ENCODE results near the gene ANKRD13A.
A peak's percentile ranks its signal among the peaks of the same experiment; 100 is the strongest.
"Not testable (repeated sequence)": the region's sequence is repeated elsewhere in the genome, so short reads cannot be mapped to it uniquely, and the experiment has no call there.

The ANKRD13A gene

GRCh38 chr12:109986236-109986635 lies 13.0 kb upstream of the ANKRD13A start:
- DNase-seq = not testable (repeated sequence)

GRCh38 chr12:109987615-109988014 lies 11.6 kb upstream of the ANKRD13A start:
- peak; percentile 34 for DNase-seq

- no peak for DNase-seq
Observed at GRCh38 chr12:109988274-109988673, 11.0 kb upstream of the ANKRD13A start.

- no peak for DNase-seq
Observed at GRCh38 chr12:109988903-109989302, 10.3 kb upstream of the ANKRD13A start.

- no peak for DNase-seq
Observed at GRCh38 chr12:109989380-109989779, 9.8 kb upstream of the ANKRD13A start.

- no peak for DNase-seq
Observed at GRCh38 chr12:109991586-109991985, 7.6 kb upstream of the ANKRD13A start.

GRCh38 chr12:109993091-109993490 lies 6.1 kb upstream of the ANKRD13A start:
- no peak for DNase-seq

GRCh38 chr12:109994401-109995175 lies 4.6 kb upstream of the ANKRD13A start:
- DNase-seq = no peak

- DNase-seq = no peak
Observed at GRCh38 chr12:109995361-109995685, 3.9 kb upstream of the ANKRD13A start.

- DNase-seq = peak; percentile 96
Observed at GRCh38 chr12:109995686-109996482, 3.3 kb upstream of the ANKRD13A start, which contains the start of gene GIT2. Gene GIT2, minus strand, starts transcription at chr12:109996368. Its CDS starts 144 bp downstream, at chr12:109996224.

- no peak for DNase-seq
Observed at GRCh38 chr12:109996483-109996853, 2.8 kb upstream of the ANKRD13A start.

GRCh38 chr12:109997393-109997792 lies 1.8 kb upstream of the ANKRD13A start:
- no peak for DNase-seq

- no peak for DNase-seq
Observed at GRCh38 chr12:109998241-109998903, 858 bp upstream of the ANKRD13A start.

GRCh38 chr12:109999649-109999971 lies 380 bp downstream of the ANKRD13A start:
- no peak for DNase-seq

GRCh38 chr12:109999983-110000505 lies 814 bp downstream of the ANKRD13A start:
- DNase-seq = peak; percentile 35

- no peak for DNase-seq
Observed at GRCh38 chr12:110001596-110001995, 2.4 kb downstream of the ANKRD13A start.

GRCh38 chr12:110002676-110003515 lies 3.7 kb downstream of the ANKRD13A start:
- DNase-seq = no peak

- DNase-seq = peak; percentile 21
Observed at GRCh38 chr12:110004598-110004997, 5.4 kb downstream of the ANKRD13A start.

GRCh38 chr12:110005319-110005973 lies 6.2 kb downstream of the ANKRD13A start:
- DNase-seq = peak; percentile 34

- no peak for DNase-seq
Observed at GRCh38 chr12:110006115-110006514, 6.9 kb downstream of the ANKRD13A start.

- no peak for DNase-seq
Observed at GRCh38 chr12:110007881-110008280, 8.7 kb downstream of the ANKRD13A start.

Data from stimulated activated CD4-positive, alpha-beta T cell treated with anti-CD3 and anti-CD28 coated beads, Interleukin-15, amount 100 ng/mL, for 24 hours (primary cell).